ENCODE results near the gene EPS8.

DNA sequence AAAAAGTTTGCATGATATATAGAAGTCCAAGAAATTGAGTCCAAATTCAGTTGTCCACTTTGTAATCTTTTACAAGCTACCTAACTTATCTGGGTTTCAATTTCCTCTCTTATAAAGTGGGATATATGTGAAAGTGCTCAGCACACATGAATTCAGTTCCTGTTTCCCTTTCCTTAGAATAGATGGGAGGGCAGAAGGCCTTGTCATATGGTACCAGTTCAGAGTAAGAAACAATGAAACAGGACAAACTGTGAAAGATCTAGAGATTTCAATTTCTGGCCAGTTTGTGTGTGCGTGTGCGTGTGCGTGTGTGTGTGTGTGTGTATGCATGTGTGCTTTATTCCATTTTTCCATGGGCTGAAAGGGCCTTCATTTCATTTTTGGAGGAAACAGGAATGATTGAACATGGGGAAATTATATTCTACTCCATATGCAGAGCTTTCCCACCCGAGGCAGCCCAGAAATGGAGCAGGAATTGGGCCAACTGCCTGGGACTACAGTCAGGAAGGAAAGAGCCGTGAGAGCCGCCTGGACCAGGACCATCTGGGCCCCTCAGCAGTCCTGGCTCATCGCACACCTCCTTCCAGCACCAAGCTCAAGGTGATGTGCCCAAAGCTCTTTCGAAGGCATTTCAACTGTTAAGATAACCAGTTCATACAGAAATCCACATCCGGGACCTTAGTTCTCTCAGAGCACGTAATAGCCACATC lies 183.2 kb downstream of the EPS8 start:
- TF ChIP-seq, protein P1, sequence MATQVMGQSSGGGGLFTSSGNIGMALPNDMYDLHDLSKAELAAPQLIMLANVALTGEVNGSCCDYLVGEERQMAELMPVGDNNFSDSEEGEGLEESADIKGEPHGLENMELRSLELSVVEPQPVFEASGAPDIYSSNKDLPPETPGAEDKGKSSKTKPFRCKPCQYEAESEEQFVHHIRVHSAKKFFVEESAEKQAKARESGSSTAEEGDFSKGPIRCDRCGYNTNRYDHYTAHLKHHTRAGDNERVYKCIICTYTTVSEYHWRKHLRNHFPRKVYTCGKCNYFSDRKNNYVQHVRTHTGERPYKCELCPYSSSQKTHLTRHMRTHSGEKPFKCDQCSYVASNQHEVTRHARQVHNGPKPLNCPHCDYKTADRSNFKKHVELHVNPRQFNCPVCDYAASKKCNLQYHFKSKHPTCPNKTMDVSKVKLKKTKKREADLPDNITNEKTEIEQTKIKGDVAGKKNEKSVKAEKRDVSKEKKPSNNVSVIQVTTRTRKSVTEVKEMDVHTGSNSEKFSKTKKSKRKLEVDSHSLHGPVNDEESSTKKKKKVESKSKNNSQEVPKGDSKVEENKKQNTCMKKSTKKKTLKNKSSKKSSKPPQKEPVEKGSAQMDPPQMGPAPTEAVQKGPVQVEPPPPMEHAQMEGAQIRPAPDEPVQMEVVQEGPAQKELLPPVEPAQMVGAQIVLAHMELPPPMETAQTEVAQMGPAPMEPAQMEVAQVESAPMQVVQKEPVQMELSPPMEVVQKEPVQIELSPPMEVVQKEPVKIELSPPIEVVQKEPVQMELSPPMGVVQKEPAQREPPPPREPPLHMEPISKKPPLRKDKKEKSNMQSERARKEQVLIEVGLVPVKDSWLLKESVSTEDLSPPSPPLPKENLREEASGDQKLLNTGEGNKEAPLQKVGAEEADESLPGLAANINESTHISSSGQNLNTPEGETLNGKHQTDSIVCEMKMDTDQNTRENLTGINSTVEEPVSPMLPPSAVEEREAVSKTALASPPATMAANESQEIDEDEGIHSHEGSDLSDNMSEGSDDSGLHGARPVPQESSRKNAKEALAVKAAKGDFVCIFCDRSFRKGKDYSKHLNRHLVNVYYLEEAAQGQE (IDR thresholded peaks at IDR 0.05; ENCODE audit: insufficient read depth in 1 of 2, low read depth in 2 of 2, low read length in 2 of 2): no peak
- no peak for TF ChIP-seq POLR2AphosphoS5 (IDR thresholded peaks at IDR 0.05; ENCODE audit: low read depth, low read length)
- no peak for TF ChIP-seq TAF1 (IDR thresholded peaks at IDR 0.05; ENCODE audit: borderline replicate concordance, insufficient read depth, low read length)

Data from PFSK-1 (cell line).